Measurements from ENCODE around the gene AP3B1.

GRCh38 chr5:78108564-78108963 is 185.9 kb downstream of the AP3B1 start:
- TF ChIP-seq CTCF (IDR thresholded peaks at IDR 0.05) (no peak), POLR2A (IDR thresholded peaks at IDR 0.05; ENCODE audit: low read depth) (no peak)
